Fibroblast of skin of back (primary cell): Measurements from ENCODE around the gene CILP.
"Not testable (repeated sequence)": the region's sequence is repeated elsewhere in the genome, so short reads cannot be mapped to it uniquely, and the experiment has no call there.

ENCODE experiments used
- DNase-seq: peaks from one replicate; pipeline ENCODE4 v3.0.0-alpha.2; 2013

The CILP gene

GRCh38 chr15:65189102-65189740 lies 22.1 kb downstream of the CILP start:
- peak; percentile 57 for DNase-seq

GRCh38 chr15:65188472-65188871 lies 22.8 kb downstream of the CILP start:
- DNase-seq: not testable (repeated sequence)

- DNase-seq: peak; percentile 92
Measured at GRCh38 chr15:65184868-65185717, 26.2 kb downstream of the CILP start, which contains the start of gene CLPX. CLPX (minus strand) TSS chr15:65185342; CDS start chr15:65185153, 189 bp downstream.

- DNase-seq: peak; percentile 61
Measured at GRCh38 chr15:65184305-65184867, 26.9 kb downstream of the CILP start.

- DNase-seq: no peak
Measured at GRCh38 chr15:65183865-65184159, 27.5 kb downstream of the CILP start.

- DNase-seq: no peak
Measured at GRCh38 chr15:65182538-65182937, 28.7 kb downstream of the CILP start.

- DNase-seq: not testable (repeated sequence)
Measured at GRCh38 chr15:65181582-65182353, 29.5 kb downstream of the CILP start.

GRCh38 chr15:65180167-65180566 lies 31.1 kb downstream of the CILP start:
- DNase-seq: no peak

GRCh38 chr15:65177901-65178300 lies 33.4 kb downstream of the CILP start:
- DNase-seq: no peak

- peak; percentile 12 for DNase-seq
Measured at GRCh38 chr15:65176056-65176455, 35.2 kb downstream of the CILP start.

- DNase-seq: peak; percentile 14
Measured at GRCh38 chr15:65175511-65175910, 35.8 kb downstream of the CILP start.

- DNase-seq: no peak
Measured at GRCh38 chr15:65174509-65174908, 36.8 kb downstream of the CILP start.

GRCh38 chr15:65172531-65172930 lies 38.7 kb downstream of the CILP start:
- no peak for DNase-seq

- DNase-seq: no peak
Measured at GRCh38 chr15:65171428-65171827, 39.8 kb downstream of the CILP start.

GRCh38 chr15:65165875-65166274 lies 45.4 kb downstream of the CILP start:
- no peak for DNase-seq

- DNase-seq: no peak
Measured at GRCh38 chr15:65164139-65164538, 47.1 kb downstream of the CILP start.

- DNase-seq: peak; percentile 17
Measured at GRCh38 chr15:65163041-65163440, 48.2 kb downstream of the CILP start.

- no peak for DNase-seq
Measured at GRCh38 chr15:65156692-65157091, 54.6 kb downstream of the CILP start.

- no peak for DNase-seq
Measured at GRCh38 chr15:65154720-65155119, 56.6 kb downstream of the CILP start.

- no peak for DNase-seq
Measured at GRCh38 chr15:65147902-65148301, 63.4 kb downstream of the CILP start.

- no peak for DNase-seq
Measured at GRCh38 chr15:65146438-65146837, 64.8 kb downstream of the CILP start.
